ENCODE results near the gene PRKCA.
A peak's percentile ranks its signal among the peaks of the same experiment; 100 is the strongest.
"Not testable (repeated sequence)": the region's sequence is repeated elsewhere in the genome, so short reads cannot be mapped to it uniquely, and the experiment has no call there.

The PRKCA gene

DNA sequence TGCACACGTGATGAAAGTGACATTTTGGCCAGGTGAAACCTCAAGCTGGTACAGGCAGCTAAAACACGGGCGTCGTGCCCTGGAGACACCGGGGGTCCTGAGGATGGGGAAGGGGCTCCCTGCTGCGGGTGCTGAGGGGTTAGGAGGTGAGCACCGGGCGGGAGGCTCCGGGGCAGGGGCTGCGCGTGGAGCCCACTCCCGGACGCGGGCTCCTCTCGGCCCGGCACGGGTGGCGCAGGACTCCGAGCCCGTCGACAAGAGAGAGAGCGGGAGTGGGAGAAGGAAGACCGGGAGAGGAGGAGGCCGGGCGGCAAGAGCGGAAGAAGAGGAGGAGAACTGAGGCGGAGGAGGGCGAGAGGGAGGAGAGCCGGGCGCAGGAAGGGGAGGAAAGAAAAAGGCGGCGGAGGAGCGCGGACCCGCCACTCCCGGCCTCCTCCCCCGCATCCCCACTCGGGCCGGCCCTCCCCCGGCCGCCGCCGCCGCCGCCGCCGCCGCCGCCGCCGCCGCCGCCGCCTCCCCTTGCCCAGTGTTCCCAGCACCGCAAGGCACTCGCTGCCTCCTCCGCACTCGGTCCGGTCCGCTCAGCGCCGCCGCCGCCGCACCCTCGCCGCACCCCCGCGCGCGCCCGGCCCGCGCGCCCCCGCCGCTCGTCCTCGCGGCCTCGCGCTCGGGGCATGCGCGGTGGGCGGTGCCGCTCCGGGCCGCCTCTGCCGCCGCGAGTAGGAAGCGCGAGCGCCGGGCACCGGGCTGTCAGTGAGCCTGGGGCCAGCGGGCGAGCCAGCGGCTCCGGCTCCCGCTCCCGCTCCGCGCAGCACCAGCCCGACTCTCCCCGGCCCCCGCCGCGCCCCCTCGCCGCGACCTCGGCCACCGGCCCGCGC is at the start of gene PRKCA:
TSS of gene PRKCA (plus strand) at position 750 of the 878 bp plus-strand sequence.
- no peak for TF ChIP-seq CTCF (IDR thresholded peaks at IDR 0.05; ENCODE audit: low read depth, low read length)
- peak; percentile 53 for DNase-seq (ENCODE audit: extremely low read depth, low read depth)

DNA sequence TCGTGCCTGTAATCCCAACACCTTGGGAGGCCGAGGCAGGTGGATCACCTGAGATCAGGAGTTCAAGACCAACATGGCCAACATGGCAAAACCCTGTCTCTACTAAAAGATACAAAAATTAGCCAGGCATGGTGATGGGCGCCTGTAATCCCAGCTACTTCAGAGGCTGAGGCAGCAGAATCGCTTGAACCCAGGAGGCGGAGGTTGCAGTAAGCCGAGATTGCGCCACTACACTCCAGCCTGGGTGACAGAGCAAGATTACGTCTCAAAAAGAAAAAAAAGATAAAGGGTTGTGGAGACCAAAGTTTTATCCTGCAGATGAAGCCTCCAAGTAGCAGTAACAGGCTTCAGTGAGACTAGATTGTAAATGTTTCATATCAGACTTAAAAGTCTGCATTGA is 49.0 kb upstream of the PRKCA start:
- not testable (repeated sequence) for DNase-seq (ENCODE audit: extremely low read depth, low read depth)

DNA sequence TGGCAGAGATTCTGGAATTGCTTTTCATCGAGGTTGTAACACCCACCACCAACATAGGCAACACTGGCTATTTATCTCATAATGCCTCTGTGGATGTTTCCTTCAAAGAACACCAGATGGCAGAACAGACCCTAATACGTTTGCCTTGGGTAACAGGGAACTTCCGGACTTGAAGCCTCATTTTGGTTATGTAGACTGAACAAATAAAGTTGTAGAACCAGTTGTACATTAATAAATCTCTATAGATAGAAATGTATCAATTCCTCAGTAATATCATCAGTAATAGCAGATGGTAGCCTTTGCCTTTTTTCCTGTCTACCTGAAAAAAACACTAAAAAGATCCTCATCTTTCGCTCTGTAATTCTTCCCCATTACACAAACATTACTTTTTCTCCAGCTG is 47.3 kb upstream of the PRKCA start:
- DNase-seq (ENCODE audit: extremely low read depth, low read depth), result peak; percentile 57
- TF ChIP-seq CTCF (IDR thresholded peaks at IDR 0.05; ENCODE audit: low read depth, low read length), result peak; percentile 72

GRCh38 chr17:66255527-66255971 is 46.9 kb upstream of the PRKCA start:
- no peak for DNase-seq (ENCODE audit: extremely low read depth, low read depth)
- TF ChIP-seq CTCF (IDR thresholded peaks at IDR 0.05; ENCODE audit: low read depth, low read length), result no peak

- no peak for DNase-seq (ENCODE audit: extremely low read depth, low read depth)
- TF ChIP-seq CTCF (IDR thresholded peaks at IDR 0.05; ENCODE audit: low read depth, low read length), result no peak
Observed at GRCh38 chr17:66260275-66260674, 42.1 kb upstream of the PRKCA start.

- TF ChIP-seq CTCF (IDR thresholded peaks at IDR 0.05; ENCODE audit: low read depth, low read length), result no peak
Observed at GRCh38 chr17:66260688-66261087, 41.7 kb upstream of the PRKCA start.

GRCh38 chr17:66262767-66263166 is 39.6 kb upstream of the PRKCA start:
- DNase-seq (ENCODE audit: extremely low read depth, low read depth), result no peak
- no peak for TF ChIP-seq CTCF (IDR thresholded peaks at IDR 0.05; ENCODE audit: low read depth, low read length)

More at GRCh38 chr17:66260688-66261087, 41.7 kb upstream of the PRKCA start:
- no peak for DNase-seq (ENCODE audit: extremely low read depth, low read depth)

Data from AG09319 (cell line).